Panc1 (cell line): Measurements from ENCODE around the gene LIME1.

Experiments used
- CTCF ChIP-seq: fragments of 450-650 bp; IDR thresholded peaks from 2 replicates; pipeline ENCODE4 v1.5.1; 2017; ENCODE audit warnings: mild to moderate bottlenecking
- POLR2AphosphoS5 ChIP-seq: IDR thresholded peaks from 2 replicates; pipeline ENCODE4 v1.6.1; 2012; ENCODE audit warnings: mild to moderate bottlenecking, low read depth, low read length, moderate library complexity

DNA sequence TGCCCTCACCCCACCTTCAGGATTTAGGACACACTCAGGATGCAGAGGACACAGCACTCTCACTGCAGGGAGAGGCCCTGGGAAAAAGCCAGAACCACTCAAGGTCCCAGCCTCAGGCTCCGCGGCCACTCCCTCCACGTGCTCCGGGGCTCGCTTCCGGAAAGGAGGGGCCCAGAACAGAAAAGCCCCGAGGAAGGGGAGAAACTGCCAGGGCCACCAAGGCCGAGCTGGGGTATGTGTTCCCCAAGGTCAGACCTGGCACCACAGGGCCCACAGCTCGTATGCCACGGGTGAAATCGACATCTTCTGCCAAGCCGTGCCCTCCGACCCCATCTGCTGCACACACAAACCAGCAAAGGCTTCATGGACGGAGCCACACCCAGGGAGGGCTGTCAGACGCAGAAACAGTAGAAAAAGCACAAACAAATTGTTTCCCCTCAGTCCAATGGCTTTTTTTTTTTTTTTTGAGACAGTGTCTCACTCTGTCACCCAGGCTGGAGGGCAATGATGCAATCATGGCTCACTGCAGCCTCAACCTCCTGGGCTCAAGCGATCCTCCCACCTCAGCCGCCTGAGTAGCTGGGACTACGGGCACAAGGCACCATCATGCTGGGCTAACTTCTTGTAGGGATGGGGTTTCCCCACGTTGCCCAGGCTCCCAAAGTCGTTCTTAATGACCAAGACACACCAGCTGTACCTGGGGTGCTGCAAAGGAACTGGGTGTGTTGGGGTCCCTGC, 36.5 kb downstream of the LIME1 start:
- TF ChIP-seq CTCF (no peak), POLR2AphosphoS5 (no peak)
